Adrenal gland (tissue), 5 donors: ENCODE results near the gene MYO7A.

Experiments used
- CTCF ChIP-seq, 6 experiments: fragments of 450-650 bp in 4 of 6; fragments of 200-600 bp in 2 of 6; sonication (generic) in 1 of 6; IDR thresholded peaks; 1 replicate in 5 of 6; 2 replicates in 1 of 6; pipeline versions ENCODE4 v1.5.1 to v1.8.0; 2016 to 2021; ENCODE audit warnings: antibody characterized with exemption in 6 of 6, mild to moderate bottlenecking in 2 of 6, moderate library complexity in 1 of 6
- POLR2A ChIP-seq, 2 donors: fragments of 450-650 bp; IDR thresholded peaks; one replicate each; pipeline ENCODE4 v1.6.1; 2017; ENCODE audit warnings: antibody characterized with exemption in 2 of 2, mild to moderate bottlenecking in 2 of 2, moderate library complexity in 1 of 2
- donor health status: DM: no; HTN: no; CAD: no.

- TF ChIP-seq POLR2A (IDR thresholded peaks at IDR 0.05) (no peak), CTCF (IDR thresholded peaks at IDR 0.05) (no peak)
These were observed 27.6 kb downstream of the MYO7A start for GRCh38 chr11:77155556-77156130.
